IPS-11a (cell line): ENCODE results near the gene DUSP16.
"Not testable (repeated sequence)": the region's sequence is repeated elsewhere in the genome, so short reads cannot be mapped to it uniquely, and the experiment has no call there.

Experiments used
- H3K4me3 ChIP-seq: one replicate; pipeline ENCODE4 v1.5.1; 2013; ENCODE audit warnings: low read depth, low read length, control low read depth

DUSP16 gene

DNA sequence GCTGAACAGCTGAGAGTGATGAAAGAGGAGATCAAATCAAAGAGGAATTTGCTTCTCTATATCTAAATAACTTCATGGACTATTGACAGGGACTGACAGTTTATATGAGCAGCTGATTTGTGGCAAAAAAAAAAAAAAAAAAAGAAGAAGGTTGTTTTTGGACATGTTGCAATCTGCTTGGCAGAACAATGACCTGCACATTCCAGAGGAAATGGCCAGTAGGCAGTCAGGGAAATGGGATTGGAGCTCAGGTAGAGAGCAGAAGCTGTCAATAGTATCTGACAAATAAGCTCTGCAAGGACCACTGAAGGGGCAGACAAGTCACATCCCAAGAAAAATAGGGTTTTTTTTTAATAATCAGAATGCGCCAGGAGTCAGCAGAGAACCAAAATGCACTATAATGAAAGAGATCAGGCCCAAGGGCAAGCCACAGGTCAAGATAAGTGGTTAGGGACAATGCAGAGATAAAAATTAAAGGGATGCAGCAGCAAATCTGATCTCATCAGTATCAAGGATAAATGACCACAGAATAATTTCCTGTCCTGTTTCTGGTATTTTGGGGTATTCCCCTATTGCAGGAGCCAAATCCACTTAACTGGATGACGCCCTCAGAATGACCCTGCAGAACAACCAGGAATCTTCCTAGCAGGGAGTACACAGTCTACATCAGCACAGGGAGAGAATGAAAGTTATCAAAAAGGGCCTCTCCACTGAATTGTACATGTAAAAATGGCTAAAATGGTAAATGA lies 22.6 kb upstream of the DUSP16 start:
- H3K4me3 ChIP-seq, result no peak overlapping the region

GRCh38 chr12:12583510-12584178 lies 21.0 kb upstream of the DUSP16 start:
- H3K4me3 ChIP-seq, result no peak overlapping the region

GRCh38 chr12:12582895-12583303 lies 20.2 kb upstream of the DUSP16 start:
- H3K4me3 ChIP-seq, result no peak overlapping the region

DNA sequence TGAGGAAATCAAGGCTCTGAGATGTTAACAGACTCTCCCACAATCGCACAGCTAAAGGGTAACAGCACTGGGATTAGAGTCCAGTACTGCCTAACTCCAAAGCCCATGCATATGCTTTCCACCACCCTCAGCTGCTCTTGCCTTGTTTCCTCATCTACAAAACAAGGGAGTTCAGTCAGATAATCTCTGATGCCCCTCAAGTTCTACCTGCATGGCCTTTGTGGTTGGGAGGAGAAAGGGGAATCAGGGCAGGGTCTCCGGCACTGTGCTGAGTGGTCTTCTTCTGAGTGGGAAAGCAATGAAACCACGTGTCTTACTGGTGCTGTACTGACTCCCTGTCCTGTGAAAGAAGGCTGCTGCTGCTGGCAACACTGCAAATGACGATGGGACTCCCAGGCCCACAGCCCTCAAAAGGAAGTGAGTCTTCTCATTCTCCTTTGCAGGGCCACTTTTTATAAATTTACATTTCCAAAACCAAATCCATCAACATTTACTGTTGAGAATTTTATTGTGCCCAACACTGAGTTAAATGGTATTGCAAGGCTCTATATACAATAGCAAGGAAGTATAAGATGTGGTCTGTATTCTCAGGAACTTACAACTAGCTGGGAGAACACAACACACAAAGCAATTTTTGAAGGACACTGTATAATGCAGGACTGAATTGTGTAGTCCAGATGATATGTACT lies 19.7 kb upstream of the DUSP16 start:
- H3K4me3 ChIP-seq, result no peak overlapping the region

DNA sequence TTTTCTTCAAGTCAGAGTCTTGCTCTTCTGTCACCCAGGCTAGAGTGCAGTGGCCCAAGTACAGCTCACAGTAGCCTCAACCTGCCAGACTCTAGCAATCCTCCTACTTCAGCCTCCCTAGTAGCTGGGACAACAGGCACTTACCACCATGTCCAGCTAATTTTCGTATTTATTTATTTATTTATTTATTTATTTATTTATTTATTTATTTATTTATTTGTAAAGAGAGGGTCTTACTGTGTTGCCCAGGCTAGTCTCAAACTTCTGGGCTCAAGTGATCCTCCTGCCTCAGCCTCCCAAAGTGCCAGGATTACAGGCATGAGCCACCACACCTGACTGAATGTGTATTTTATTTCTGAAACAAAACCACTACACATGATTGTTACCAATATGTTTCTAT lies 18.1 kb upstream of the DUSP16 start:
- H3K4me3 ChIP-seq, result not testable (repeated sequence)

- H3K4me3 ChIP-seq, result no peak overlapping the region
These were observed 15.1 kb upstream of the DUSP16 start for GRCh38 chr12:12577786-12578185.

DNA sequence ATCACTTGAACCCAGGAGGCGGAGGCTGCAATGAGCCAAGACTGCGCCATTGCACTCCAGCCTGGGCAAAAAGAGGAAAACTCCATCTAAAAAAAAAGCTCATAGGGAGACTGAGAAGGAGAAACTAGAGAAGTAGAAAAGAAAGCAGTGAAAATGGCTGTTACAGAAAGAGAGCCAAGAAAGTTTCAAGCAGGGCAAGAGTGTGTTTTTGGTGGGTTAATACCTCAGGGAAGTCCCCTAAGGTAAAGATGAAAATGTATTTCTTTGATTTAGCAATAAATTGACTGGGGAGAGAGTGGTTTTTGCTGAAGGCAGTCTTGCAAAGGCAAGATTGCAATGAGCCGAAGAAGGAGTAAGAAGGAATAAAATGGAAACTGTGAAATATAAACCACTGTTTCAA lies 10.0 kb upstream of the DUSP16 start:
- no peak overlapping the region for H3K4me3 ChIP-seq

- H3K4me3 ChIP-seq, result not testable (repeated sequence)
These were observed 3.3 kb upstream of the DUSP16 start for GRCh38 chr12:12565971-12566370.

DNA sequence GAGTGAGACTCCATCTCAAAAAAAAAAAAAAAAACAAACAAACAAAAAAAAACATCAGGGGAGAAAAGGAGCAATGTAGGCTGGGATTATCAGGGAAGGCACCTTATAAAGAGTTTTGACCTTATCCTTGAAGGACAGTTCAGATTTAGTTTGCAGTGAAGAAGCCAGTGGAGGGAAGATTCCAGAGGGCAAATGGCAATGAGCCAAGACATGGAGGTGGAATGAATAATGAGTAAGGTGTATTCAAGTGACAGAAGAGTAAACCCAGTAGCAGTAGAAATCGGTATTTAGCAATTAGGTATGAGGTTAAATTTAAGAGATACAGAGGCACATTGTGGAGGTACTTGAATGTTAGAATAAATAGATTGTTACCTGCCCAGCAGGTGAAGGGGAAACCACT lies 2.2 kb upstream of the DUSP16 start:
- no peak overlapping the region for H3K4me3 ChIP-seq

GRCh38 chr12:12563290-12563928 lies 746 bp upstream of the DUSP16 start:
- H3K4me3 ChIP-seq, result peak overlapping the region; percentile 47

- H3K4me3 ChIP-seq, result peak overlapping the region; percentile 87
These were observed 613 bp downstream of the DUSP16 start for GRCh38 chr12:12562016-12562483.

- peak overlapping the region; percentile 87 for H3K4me3 ChIP-seq
These were observed 1.2 kb downstream of the DUSP16 start for GRCh38 chr12:12561371-12562015.

GRCh38 chr12:12560587-12561370 lies 1.9 kb downstream of the DUSP16 start:
- H3K4me3 ChIP-seq, result peak overlapping the region; percentile 87

DNA sequence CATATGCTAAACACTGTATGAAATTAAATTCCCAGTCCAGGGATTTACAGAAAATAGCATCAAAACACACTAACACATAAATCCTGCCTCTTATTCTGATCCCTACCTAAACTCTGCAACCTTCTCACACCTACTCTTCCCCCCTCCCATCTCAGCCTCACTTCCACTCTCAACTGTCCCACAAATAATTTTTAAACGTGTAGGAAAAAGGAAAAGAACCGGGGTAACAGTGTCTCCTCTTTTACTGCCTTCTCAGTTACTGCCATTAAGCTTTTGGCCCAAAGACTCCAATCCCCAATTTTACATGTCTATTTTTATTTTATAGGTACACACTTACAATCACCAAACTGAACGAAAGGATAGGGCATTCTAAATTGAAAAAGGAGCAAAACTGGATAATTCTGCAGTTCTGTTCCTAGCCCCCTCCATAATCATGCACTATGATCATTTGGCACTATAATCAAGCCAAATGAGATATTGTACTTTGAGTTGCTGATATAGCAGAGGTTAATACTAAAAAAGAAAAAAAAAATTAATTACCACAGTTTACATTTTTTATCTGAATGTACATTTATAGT lies 2.9 kb downstream of the DUSP16 start:
- no peak overlapping the region for H3K4me3 ChIP-seq

DNA sequence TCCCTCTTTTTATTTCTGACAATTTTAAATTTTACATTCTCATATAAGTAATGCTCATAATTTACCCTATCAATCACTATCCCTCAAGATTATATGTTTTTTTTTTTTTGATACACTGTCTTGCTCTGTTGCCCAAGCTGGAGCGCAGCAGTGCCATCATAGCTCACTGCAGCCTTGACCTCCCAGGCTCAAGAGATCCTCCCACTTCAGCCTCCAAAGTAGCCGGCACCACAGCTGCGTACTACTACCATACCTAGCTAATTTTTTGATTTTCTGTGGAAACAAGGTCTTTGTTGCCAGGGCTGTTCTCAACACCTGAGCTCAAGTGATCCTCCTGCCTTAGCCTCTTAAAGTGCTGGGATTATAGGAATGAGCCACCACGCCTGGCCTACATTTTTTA lies 4.4 kb downstream of the DUSP16 start:
- no peak overlapping the region for H3K4me3 ChIP-seq

GRCh38 chr12:12557733-12558132 lies 4.9 kb downstream of the DUSP16 start:
- no peak overlapping the region for H3K4me3 ChIP-seq

DNA sequence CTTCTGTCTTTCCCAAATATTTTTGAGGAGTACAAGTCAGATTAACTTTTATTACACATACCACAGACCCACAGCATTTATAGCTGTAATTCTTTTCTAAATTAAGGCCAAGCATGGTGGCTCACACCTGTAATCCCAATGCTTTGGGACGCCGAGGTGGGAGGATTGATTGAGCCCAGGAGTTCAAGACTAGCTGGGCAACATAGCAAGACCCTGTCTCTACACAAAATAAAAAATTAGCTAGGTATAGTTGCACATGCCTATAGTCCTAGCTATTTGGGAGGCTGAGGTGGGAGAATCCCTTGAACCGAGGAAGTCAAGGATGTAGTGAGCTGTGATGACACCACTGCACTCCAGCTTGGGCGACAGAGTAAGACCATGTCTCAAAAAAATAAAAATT lies 7.0 kb downstream of the DUSP16 start:
- H3K4me3 ChIP-seq, result no peak overlapping the region

DNA sequence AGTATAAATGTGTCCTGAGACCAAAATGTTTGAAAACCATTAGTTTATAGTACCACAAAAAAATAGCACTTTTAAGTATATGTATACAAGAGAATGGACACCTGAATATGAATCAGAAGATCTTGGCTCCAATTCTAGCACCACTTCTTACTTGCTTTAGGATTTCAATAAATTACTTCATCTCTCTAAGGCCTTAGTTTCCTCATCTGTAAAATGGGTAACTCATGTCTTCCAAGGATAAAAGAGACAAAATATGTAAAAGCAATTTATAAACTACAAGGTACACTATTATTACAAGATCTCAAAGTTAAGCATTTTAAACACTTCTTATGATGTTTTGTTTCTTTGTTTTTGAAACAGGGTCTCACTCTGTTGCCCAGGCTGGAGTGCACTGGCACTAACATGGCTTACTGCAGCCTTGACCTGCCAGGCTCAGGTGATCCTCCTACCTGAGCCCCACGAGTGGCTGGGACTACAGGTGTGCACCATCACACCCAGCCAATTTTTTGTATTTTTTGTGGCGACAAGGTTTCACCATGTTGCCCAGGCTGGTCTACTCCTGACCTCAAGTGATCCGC lies 9.4 kb downstream of the DUSP16 start:
- no peak overlapping the region for H3K4me3 ChIP-seq

GRCh38 chr12:12551115-12551514 lies 11.5 kb downstream of the DUSP16 start:
- H3K4me3 ChIP-seq, result no peak overlapping the region
